SK-N-SH (cell line): ENCODE results near the gene TLNRD1. TPM values are rescaled to one million over a fixed set of nuclear protein-coding genes. Genes with fewer than 3 reads are reported as not detected.

Source experiments
- CTCF ChIA-PET: fragments of 300-600, 350-600 bp; formaldehyde crosslinking; extraction: SDS; loops from one replicate; lab custom pipeline; 2021; lab: Yijun Ruan, JAX
- POLR2A ChIA-PET: fragments of 350-600 bp; sonication (Branson Sonifier 250); formaldehyde crosslinking; extraction: SDS; loops from one replicate; lab custom pipeline; 2020; ENCODE audit warnings: antibody characterized with exemption, inconsistent platforms; lab: Yijun Ruan, JAX
- DNase-seq: peaks from one replicate; pipeline ENCODE4 v3.0.0; 2012
- H2AFZ ChIP-seq: fragments of 200-600 bp; sonication (generic); 2 replicates; pipeline ENCODE4 v1.8.1; 2016; ENCODE audit warnings: antibody characterized with exemption, mild to moderate bottlenecking, low read depth
- H3F3A ChIP-seq: fragments of 200-600 bp; sonication (generic); replicated peaks from 2 replicates; pipeline ENCODE3; 2016; ENCODE audit warnings: antibody characterized with exemption, mild to moderate bottlenecking; ENCODE audit not compliant: insufficient read depth
- H3K27ac ChIP-seq, 2 experiments: fragments of 200-500 bp in 1 of 2; fragments of 200-600 bp in 1 of 2; sonication (Bioruptor generic) in 1 of 2; sonication (generic), shearing (Covaris generic) in 1 of 2; 2 replicates each; pipeline versions ENCODE4 v1.5.1 to v1.6.1; 2014 to 2016; ENCODE audit warnings: low read depth in 2 of 2, inconsistent platforms in 1 of 2, low read length in 1 of 2, mild to moderate bottlenecking in 1 of 2, mixed read lengths in 1 of 2
- H3K27me3 ChIP-seq: fragments of 200-600 bp; sonication (generic), shearing (Covaris generic); 2 replicates; pipeline ENCODE4 v1.6.1; 2016; ENCODE audit warnings: mixed run types; ENCODE audit not compliant: insufficient read depth
- H3K36me3 ChIP-seq, 2 experiments: fragments of 200-500 bp in 1 of 2; fragments of 200-600 bp in 1 of 2; sonication (Bioruptor generic) in 1 of 2; sonication (generic) in 1 of 2; replicated peaks in 1 of 2; 2 replicates each; pipeline versions ENCODE3 to v1.5.1; 2014 to 2016; ENCODE audit warnings: low read length in 1 of 2, mild to moderate bottlenecking in 1 of 2; ENCODE audit not compliant: insufficient read depth in 2 of 2, control insufficient read depth in 1 of 2
- H3K4me1 ChIP-seq, 2 experiments: fragments of 200-500 bp in 1 of 2; fragments of 200-600 bp in 1 of 2; sonication (Bioruptor generic) in 1 of 2; sonication (generic), shearing (Covaris generic) in 1 of 2; 2 replicates each; pipeline versions ENCODE4 v1.5.1 to v1.6.1; 2014 to 2016; ENCODE audit warnings: low read depth in 1 of 2, low read length in 1 of 2, mixed run types in 1 of 2; ENCODE audit not compliant: insufficient read depth in 2 of 2, control insufficient read depth in 1 of 2
- H3K4me2 ChIP-seq: fragments of 200-600 bp; sonication (generic), shearing (Covaris generic); 2 replicates; pipeline ENCODE4 v1.6.1; 2017; ENCODE audit warnings: mixed run types
- H3K4me3 ChIP-seq, 2 experiments: fragments of 200-500 bp in 1 of 2; fragments of 200-600 bp in 1 of 2; sonication (Bioruptor generic) in 1 of 2; sonication (generic), shearing (Covaris generic) in 1 of 2; 2 replicates each; pipeline versions ENCODE4 v1.5.1 to v1.8.1; 2014 to 2016; ENCODE audit warnings: low read depth in 2 of 2, inconsistent platforms in 1 of 2, low read length in 1 of 2, mild to moderate bottlenecking in 1 of 2, mixed read lengths in 1 of 2, moderate library complexity in 1 of 2
- H3K79me2 ChIP-seq: fragments of 200-600 bp; sonication (generic); 2 replicates; pipeline ENCODE4 v1.8.1; 2017; ENCODE audit warnings: mild to moderate bottlenecking; ENCODE audit not compliant: insufficient read depth
- H3K9ac ChIP-seq: fragments of 200-600 bp; sonication (generic); 2 replicates; pipeline ENCODE4 v1.6.1; 2017; ENCODE audit warnings: mixed run types
- H3K9me2 ChIP-seq: fragments of 200-600 bp; sonication (generic); 2 replicates; pipeline ENCODE4 v1.6.1; 2017; ENCODE audit warnings: mixed run types
- H3K9me3 ChIP-seq: fragments of 200-600 bp; sonication (generic); 2 replicates; pipeline ENCODE4 v1.6.1; 2017; ENCODE audit warnings: mixed run types, mild to moderate bottlenecking, moderate library complexity
- H4K20me1 ChIP-seq: fragments of 200-600 bp; sonication (generic); 2 replicates; pipeline ENCODE4 v1.6.1; 2017; ENCODE audit warnings: mild to moderate bottlenecking, mixed run types; ENCODE audit not compliant: insufficient read depth
- GATA2 ChIP-seq: sonication (generic); formaldehyde crosslinking; IDR thresholded peaks from 2 replicates; pipeline ENCODE4 v1.5.0; 2020; ENCODE audit warnings: mild to moderate bottlenecking, missing genetic modification reagents
- POLR2AphosphoS5 ChIP-seq: IDR thresholded peaks from 2 replicates; pipeline ENCODE4 v1.6.1; 2012; ENCODE audit warnings: low read depth, low read length
- RAD21 ChIP-seq: IDR thresholded peaks from 2 replicates; pipeline ENCODE4 v1.6.1; 2012; ENCODE audit warnings: mild to moderate bottlenecking, low read length
- WGBS: methylation state at CpG from one replicate; pipeline ENCODE4 v1.1.6; 2017; ENCODE audit warnings: low lambda C conversion rate; 5-methylcytosine and 5-hydroxymethylcytosine counted together
- polyA plus RNA-seq, 3 experiments: library from polyadenylated mRNA; depleted of rRNA; stranded (reverse); fragments of >200 nt; gene quantifications; 2 replicates each; pipeline ENCODE4 v1.2.3, GENCODE V29; 2012
- TF ChIP-seq, protein P1 (sequence below): IDR thresholded peaks from 2 replicates; pipeline ENCODE4 v1.6.1; 2012; ENCODE audit warnings: mild to moderate bottlenecking, low read depth, low read length, moderate library complexity
- TF ChIP-seq, protein P2 (sequence below): IDR thresholded peaks from 2 replicates; pipeline ENCODE4 v1.4.0; 2012; ENCODE audit warnings: low read depth
- TF ChIP-seq, protein P3 (sequence below): fragments of 200-600 bp; sonication (generic); IDR thresholded peaks from 2 replicates; pipeline ENCODE4 v1.6.1; 2017; ENCODE audit warnings: antibody characterized with exemption, mild to moderate bottlenecking, moderate library complexity
- TF ChIP-seq, protein P4 (sequence below): IDR thresholded peaks from 2 replicates; pipeline ENCODE4 v1.4.0; 2012; ENCODE audit warnings: low read depth, borderline replicate concordance

The TLNRD1 gene
- polyA plus RNA-seq, 1 of the 3 experiments (the other 2 are of a cell fraction): 5.0 TPM

DNA sequence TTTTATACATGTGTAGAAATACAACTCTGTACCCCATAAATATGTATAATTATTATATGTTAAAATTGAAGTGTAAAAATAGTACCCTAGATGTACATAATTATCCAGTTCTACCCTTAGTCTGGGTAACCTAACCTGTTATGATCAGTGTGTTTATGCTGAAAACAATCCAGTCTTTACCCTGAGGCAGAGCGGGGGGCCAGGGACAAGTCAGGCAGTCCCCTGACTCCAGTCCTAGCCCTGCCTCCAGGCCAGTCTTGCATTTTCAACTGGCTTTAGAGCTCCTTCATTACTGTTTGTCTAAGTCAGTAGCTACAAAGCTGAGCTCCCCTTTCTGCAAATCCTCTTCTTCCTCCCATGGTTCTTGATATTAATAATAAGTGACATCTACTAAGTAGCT lies 14.2 kb upstream of the TLNRD1 start:
- WGBS: 100% methylated on average over 1 of the region's 1 CpG
- Histone ChIP-seq H3K27ac (no peak overlapping the region), H3K4me1 (peaks cover 0 to 13% of the 10 kb centered on the region in 2 experiments; a peak in 2 of 4 replicates), H3K9me3 (no peaks in the 10 kb centered on the region), H3K27me3 (no peaks in the 10 kb centered on the region), H3F3A (no peaks in the 10 kb centered on the region), H3K9me2 (no peaks in the 10 kb centered on the region), H4K20me1 (peaks cover 10% of the 10 kb centered on the region), H3K4me3 (no peak overlapping the region), H3K79me2 (peaks cover 74% of the 10 kb centered on the region), H3K9ac (no peak overlapping the region), H2AFZ (no peak overlapping the region), H3K4me2 (no peak overlapping the region), H3K36me3 (no peaks in the 10 kb centered on the region)
- DNase-seq: no peak
- ChIA-PET POLR2A (no interaction called here), CTCF (interaction anchor here (0.9 to 9.0 kb wide), 4 partner anchors 12 to 210 kb away, joined by 3 to 52 read pairs (median 4); partner anchors contain the start of gene CEMIP)
- TF ChIP-seq POLR2AphosphoS5 (no peak), GATA2 (CRISPR knock-in tag) (no peak), RAD21 (no peak)
- TF ChIP-seq, protein P1, sequence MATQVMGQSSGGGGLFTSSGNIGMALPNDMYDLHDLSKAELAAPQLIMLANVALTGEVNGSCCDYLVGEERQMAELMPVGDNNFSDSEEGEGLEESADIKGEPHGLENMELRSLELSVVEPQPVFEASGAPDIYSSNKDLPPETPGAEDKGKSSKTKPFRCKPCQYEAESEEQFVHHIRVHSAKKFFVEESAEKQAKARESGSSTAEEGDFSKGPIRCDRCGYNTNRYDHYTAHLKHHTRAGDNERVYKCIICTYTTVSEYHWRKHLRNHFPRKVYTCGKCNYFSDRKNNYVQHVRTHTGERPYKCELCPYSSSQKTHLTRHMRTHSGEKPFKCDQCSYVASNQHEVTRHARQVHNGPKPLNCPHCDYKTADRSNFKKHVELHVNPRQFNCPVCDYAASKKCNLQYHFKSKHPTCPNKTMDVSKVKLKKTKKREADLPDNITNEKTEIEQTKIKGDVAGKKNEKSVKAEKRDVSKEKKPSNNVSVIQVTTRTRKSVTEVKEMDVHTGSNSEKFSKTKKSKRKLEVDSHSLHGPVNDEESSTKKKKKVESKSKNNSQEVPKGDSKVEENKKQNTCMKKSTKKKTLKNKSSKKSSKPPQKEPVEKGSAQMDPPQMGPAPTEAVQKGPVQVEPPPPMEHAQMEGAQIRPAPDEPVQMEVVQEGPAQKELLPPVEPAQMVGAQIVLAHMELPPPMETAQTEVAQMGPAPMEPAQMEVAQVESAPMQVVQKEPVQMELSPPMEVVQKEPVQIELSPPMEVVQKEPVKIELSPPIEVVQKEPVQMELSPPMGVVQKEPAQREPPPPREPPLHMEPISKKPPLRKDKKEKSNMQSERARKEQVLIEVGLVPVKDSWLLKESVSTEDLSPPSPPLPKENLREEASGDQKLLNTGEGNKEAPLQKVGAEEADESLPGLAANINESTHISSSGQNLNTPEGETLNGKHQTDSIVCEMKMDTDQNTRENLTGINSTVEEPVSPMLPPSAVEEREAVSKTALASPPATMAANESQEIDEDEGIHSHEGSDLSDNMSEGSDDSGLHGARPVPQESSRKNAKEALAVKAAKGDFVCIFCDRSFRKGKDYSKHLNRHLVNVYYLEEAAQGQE: no peak
- TF ChIP-seq, protein P2, sequence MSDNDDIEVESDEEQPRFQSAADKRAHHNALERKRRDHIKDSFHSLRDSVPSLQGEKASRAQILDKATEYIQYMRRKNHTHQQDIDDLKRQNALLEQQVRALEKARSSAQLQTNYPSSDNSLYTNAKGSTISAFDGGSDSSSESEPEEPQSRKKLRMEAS: no peak
- TF ChIP-seq, protein P3, sequence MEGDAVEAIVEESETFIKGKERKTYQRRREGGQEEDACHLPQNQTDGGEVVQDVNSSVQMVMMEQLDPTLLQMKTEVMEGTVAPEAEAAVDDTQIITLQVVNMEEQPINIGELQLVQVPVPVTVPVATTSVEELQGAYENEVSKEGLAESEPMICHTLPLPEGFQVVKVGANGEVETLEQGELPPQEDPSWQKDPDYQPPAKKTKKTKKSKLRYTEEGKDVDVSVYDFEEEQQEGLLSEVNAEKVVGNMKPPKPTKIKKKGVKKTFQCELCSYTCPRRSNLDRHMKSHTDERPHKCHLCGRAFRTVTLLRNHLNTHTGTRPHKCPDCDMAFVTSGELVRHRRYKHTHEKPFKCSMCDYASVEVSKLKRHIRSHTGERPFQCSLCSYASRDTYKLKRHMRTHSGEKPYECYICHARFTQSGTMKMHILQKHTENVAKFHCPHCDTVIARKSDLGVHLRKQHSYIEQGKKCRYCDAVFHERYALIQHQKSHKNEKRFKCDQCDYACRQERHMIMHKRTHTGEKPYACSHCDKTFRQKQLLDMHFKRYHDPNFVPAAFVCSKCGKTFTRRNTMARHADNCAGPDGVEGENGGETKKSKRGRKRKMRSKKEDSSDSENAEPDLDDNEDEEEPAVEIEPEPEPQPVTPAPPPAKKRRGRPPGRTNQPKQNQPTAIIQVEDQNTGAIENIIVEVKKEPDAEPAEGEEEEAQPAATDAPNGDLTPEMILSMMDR: no peak
- TF ChIP-seq, protein P4, sequence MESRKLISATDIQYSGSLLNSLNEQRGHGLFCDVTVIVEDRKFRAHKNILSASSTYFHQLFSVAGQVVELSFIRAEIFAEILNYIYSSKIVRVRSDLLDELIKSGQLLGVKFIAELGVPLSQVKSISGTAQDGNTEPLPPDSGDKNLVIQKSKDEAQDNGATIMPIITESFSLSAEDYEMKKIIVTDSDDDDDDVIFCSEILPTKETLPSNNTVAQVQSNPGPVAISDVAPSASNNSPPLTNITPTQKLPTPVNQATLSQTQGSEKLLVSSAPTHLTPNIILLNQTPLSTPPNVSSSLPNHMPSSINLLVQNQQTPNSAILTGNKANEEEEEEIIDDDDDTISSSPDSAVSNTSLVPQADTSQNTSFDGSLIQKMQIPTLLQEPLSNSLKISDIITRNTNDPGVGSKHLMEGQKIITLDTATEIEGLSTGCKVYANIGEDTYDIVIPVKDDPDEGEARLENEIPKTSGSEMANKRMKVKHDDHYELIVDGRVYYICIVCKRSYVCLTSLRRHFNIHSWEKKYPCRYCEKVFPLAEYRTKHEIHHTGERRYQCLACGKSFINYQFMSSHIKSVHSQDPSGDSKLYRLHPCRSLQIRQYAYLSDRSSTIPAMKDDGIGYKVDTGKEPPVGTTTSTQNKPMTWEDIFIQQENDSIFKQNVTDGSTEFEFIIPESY: no peak
